Large intestine (tissue), 3 donors: ENCODE data around the gene FAM186B. TPM values are rescaled to one million over a fixed set of nuclear protein-coding genes. Genes with fewer than 3 reads are reported as not detected.

Experiments used
- DNase-seq, 2 donors: peaks; one replicate each; pipeline versions ENCODE4 v3.0.0 to v3.0.0-alpha.2; 2013
- H3K27ac ChIP-seq: one replicate; pipeline ENCODE4 v1.5.1; 2013; ENCODE audit warnings: low read length
- H3K27me3 ChIP-seq: 2 replicates; pipeline ENCODE4 v1.6.1; 2013; ENCODE audit warnings: low read length; ENCODE audit not compliant: control insufficient read depth, insufficient read depth
- H3K36me3 ChIP-seq: 2 replicates; pipeline ENCODE4 v1.6.1; 2013; ENCODE audit warnings: low read length; ENCODE audit not compliant: control insufficient read depth, insufficient read depth
- H3K4me1 ChIP-seq: one replicate; pipeline ENCODE4 v1.6.1; 2013; ENCODE audit warnings: low read length; ENCODE audit not compliant: control insufficient read depth, insufficient read depth
- H3K4me3 ChIP-seq: one replicate; pipeline ENCODE4 v1.5.1; 2013; ENCODE audit warnings: low read length
- H3K9me3 ChIP-seq: one replicate; pipeline ENCODE4 v1.6.1; 2013; ENCODE audit warnings: mild to moderate bottlenecking, low read depth, low read length, moderate library complexity; ENCODE audit not compliant: control insufficient read depth
- WGBS: methylation state at CpG from one replicate; pipeline ENCODE4 v1.1.5; 2013; ENCODE audit warnings: low lambda C conversion rate; ENCODE audit not compliant: insufficient coverage; 5-methylcytosine and 5-hydroxymethylcytosine counted together
- polyA plus RNA-seq: library from polyadenylated mRNA; unstranded; fragments of 120-200 nt; gene quantifications from one replicate; pipeline ENCODE4 v1.2.1, GENCODE V29; 2013

The FAM186B gene
- polyA plus RNA-seq, 1 donor: 0.91 TPM

GRCh38 chr12:49541911-49542505, 63.4 kb downstream of the FAM186B start:
- peaks cover 77% of the 10 kb centered on the region for H3K27me3 ChIP-seq
- H3K36me3 ChIP-seq: no peaks in the 10 kb centered on the region
- no peak for DNase-seq
- H3K9me3 ChIP-seq: peaks cover 3% of the 10 kb centered on the region
- no peak overlapping the region for H3K4me3 ChIP-seq
- no peak overlapping the region for H3K27ac ChIP-seq
- no CpG with 5 or more reads among the region's 7 CpGs for WGBS
- peaks cover 25% of the 10 kb centered on the region for H3K4me1 ChIP-seq

GRCh38 chr12:49541140-49541861, 64.1 kb downstream of the FAM186B start:
- Histone ChIP-seq H3K27ac (no peak overlapping the region), H3K4me1 (peaks cover 25% of the 10 kb centered on the region), H3K36me3 (no peaks in the 10 kb centered on the region), H3K4me3 (no peak overlapping the region), H3K27me3 (peaks cover 80% of the 10 kb centered on the region), H3K9me3 (peaks cover 3% of the 10 kb centered on the region)
- 86% methylated on average over 4 of the region's 18 CpGs for WGBS
- no peak for DNase-seq

- Histone ChIP-seq H3K36me3 (no peaks in the 10 kb centered on the region), H3K27ac (no peak overlapping the region), H3K27me3 (peaks cover 79% of the 10 kb centered on the region), H3K4me3 (no peak overlapping the region), H3K4me1 (peaks cover 25% of the 10 kb centered on the region), H3K9me3 (peaks cover 3% of the 10 kb centered on the region)
- no peak for DNase-seq
- WGBS: no CpG with 5 or more reads among the region's 21 CpGs
Measured at GRCh38 chr12:49540229-49541139, 65.0 kb downstream of the FAM186B start.

- Histone ChIP-seq H3K4me1 (peaks cover 25% of the 10 kb centered on the region), H3K36me3 (no peaks in the 10 kb centered on the region), H3K9me3 (peaks cover 5% of the 10 kb centered on the region), H3K27me3 (peaks cover 78% of the 10 kb centered on the region), H3K27ac (no peak overlapping the region), H3K4me3 (no peak overlapping the region)
- 20% methylated on average over 1 of the region's 47 CpGs for WGBS
- no peak for DNase-seq
Measured at GRCh38 chr12:49539406-49540228, 65.8 kb downstream of the FAM186B start.

- Histone ChIP-seq H3K4me3 (peak within 1 kb of the TSS; percentile 7), H3K27me3 (peaks cover 71% of the 10 kb centered on the region), H3K9me3 (peaks cover 5% of the 10 kb centered on the region), H3K4me1 (peaks cover 24% of the 10 kb centered on the region), H3K27ac (no peak within 1 kb of the TSS), H3K36me3 (no peaks in the 10 kb centered on the region)
- DNase-seq: peak; percentile 59 to 78
- WGBS: no CpG with 5 or more reads among the region's 107 CpGs
Measured at GRCh38 chr12:49538510-49539403, 66.7 kb downstream of the FAM186B start, which contains the start of gene KCNH3. KCNH3 (plus strand) TSS chr12:49539030; CDS start chr12:49539417, 387 bp downstream.

GRCh38 chr12:49537752-49538509, 67.5 kb downstream of the FAM186B start:
- peaks cover 16% of the 10 kb centered on the region for H3K4me1 ChIP-seq

More at GRCh38 chr12:49537752-49538509, 67.5 kb downstream of the FAM186B start:
- H3K27me3 ChIP-seq: peaks cover 62% of the 10 kb centered on the region
- H3K27ac ChIP-seq: no peak overlapping the region
- H3K4me3 ChIP-seq: peak overlapping the region; percentile 14
- H3K9me3 ChIP-seq: peaks cover 3% of the 10 kb centered on the region
- H3K36me3 ChIP-seq: no peaks in the 10 kb centered on the region
- DNase-seq: no peak
- WGBS: no CpG with 5 or more reads among the region's 61 CpGs

Other genes starting within 250 kb of the FAM186B start
- gene SPATS2, start 238.2 kb downstream of the FAM186B start, polyA plus RNA-seq: 22.7 TPM
- gene KCNH3, start 66.6 kb downstream of the FAM186B start, polyA plus RNA-seq: 2.2 TPM
- gene MCRS1, start 37.5 kb downstream of the FAM186B start, polyA plus RNA-seq: 54.7 TPM
- 19.0 TPM for gene PRPF40B, start 17.9 kb upstream of the FAM186B start, polyA plus RNA-seq
- gene FMNL3, start 101.8 kb upstream of the FAM186B start, polyA plus RNA-seq: 10.2 TPM
- 616 TPM for gene TMBIM6, start 135.9 kb upstream of the FAM186B start, polyA plus RNA-seq
- gene NCKAP5L, start 222.8 kb upstream of the FAM186B start, polyA plus RNA-seq: 9.7 TPM
- gene BCDIN3D, start 237.5 kb upstream of the FAM186B start, polyA plus RNA-seq: 6.1 TPM